Measurements from ENCODE around the gene CDHR2.

DNA sequence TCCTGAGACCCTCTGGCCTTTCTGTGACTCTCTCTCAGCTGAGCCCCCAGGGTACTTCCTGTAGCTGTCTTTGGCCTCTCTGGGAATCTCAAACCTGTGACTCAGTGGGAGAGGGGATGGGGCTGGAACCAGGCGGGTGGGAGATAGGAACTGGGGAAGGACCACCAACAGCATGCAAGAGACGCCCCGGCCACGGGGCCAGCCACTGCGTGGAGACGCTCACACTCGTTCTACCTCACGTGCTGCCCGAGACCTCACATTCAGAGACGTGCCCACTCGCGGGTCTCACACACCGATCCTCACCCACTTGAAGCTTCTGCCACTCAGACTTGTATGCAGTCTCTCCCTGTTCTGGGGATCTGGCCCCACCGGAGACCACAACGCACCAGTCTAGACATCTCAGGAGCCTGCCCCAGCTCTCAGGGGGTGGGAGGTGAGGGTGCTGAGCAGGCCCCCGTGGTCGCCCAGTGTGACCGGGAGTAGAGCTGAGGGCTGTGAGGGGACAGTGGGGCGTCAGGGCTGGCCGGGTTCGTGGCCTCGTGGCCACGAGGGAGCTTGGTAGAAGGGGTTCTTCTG lies 47.0 kb downstream of the CDHR2 start:
- TF ChIP-seq, protein P1, sequence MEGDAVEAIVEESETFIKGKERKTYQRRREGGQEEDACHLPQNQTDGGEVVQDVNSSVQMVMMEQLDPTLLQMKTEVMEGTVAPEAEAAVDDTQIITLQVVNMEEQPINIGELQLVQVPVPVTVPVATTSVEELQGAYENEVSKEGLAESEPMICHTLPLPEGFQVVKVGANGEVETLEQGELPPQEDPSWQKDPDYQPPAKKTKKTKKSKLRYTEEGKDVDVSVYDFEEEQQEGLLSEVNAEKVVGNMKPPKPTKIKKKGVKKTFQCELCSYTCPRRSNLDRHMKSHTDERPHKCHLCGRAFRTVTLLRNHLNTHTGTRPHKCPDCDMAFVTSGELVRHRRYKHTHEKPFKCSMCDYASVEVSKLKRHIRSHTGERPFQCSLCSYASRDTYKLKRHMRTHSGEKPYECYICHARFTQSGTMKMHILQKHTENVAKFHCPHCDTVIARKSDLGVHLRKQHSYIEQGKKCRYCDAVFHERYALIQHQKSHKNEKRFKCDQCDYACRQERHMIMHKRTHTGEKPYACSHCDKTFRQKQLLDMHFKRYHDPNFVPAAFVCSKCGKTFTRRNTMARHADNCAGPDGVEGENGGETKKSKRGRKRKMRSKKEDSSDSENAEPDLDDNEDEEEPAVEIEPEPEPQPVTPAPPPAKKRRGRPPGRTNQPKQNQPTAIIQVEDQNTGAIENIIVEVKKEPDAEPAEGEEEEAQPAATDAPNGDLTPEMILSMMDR (IDR thresholded peaks at IDR 0.05) = no peak
- TF ChIP-seq POLR2AphosphoS5 (IDR thresholded peaks at IDR 0.05) (no peak), EP300 (IDR thresholded peaks at IDR 0.05) (no peak)

All from stomach (tissue), 4 donors.